ENCODE measurements around the gene SH3RF3.

DNA sequence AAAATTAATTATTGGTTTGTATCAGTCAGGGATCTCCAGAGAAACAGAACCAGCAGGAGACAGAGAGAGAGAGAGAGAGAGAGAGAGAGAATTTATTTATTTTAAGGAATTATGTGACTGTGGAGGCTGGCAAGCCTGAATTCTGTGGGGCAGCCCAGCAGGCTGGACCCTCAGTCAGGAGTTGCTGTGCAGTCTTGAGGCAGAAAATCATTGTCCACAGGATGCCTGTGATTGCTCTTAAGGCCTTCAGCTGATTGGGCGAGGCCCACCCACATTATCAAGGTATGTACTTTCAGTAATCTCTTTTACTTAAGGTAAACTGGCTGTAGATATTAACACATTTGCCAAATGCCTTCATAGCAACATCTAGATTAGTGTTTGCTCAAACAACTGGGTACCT, 329.5 kb downstream of the SH3RF3 start:
- TF ChIP-seq, protein P1, sequence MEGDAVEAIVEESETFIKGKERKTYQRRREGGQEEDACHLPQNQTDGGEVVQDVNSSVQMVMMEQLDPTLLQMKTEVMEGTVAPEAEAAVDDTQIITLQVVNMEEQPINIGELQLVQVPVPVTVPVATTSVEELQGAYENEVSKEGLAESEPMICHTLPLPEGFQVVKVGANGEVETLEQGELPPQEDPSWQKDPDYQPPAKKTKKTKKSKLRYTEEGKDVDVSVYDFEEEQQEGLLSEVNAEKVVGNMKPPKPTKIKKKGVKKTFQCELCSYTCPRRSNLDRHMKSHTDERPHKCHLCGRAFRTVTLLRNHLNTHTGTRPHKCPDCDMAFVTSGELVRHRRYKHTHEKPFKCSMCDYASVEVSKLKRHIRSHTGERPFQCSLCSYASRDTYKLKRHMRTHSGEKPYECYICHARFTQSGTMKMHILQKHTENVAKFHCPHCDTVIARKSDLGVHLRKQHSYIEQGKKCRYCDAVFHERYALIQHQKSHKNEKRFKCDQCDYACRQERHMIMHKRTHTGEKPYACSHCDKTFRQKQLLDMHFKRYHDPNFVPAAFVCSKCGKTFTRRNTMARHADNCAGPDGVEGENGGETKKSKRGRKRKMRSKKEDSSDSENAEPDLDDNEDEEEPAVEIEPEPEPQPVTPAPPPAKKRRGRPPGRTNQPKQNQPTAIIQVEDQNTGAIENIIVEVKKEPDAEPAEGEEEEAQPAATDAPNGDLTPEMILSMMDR (IDR thresholded peaks at IDR 0.05): no peak
- TF ChIP-seq POLR2A (IDR thresholded peaks at IDR 0.05): no peak
- no peak for TF ChIP-seq POLR2AphosphoS5 (IDR thresholded peaks at IDR 0.05)

Data from upper lobe of left lung (tissue), 4 donors.